Measurements from ENCODE around the gene COMMD9.
A peak's percentile ranks its signal among the peaks of the same experiment; 100 is the strongest.

COMMD9 gene

DNA sequence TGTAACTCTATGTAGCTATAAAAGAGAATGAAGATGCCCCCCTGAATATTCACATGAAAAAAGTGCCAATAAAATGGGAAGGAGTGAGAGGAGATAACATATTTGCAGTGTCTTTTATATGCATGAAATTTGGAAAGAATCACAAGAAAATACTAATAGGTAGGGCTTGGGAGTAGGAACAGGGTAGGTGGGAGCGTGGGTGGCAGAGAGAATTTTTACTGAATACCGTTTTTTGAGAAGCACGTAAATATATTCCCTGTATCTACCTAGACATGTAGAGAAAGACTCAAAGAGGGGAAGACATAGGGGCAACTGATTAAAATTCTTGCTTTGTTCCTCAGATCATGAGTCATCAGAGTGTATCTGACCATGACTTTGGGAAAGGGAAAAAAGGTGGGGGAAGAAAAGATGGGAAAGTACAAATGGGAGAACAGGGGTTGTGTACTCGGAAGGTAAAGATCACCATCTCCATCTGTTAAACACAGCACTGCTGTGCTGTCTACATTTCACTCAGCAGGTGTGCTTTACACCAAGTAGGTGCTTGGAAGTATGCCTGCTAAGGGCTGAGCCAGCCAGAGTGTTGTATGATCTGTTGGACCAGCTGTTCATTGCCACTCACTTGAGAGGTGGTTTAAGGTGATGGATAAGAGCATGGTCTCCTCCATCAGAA is 22.8 kb upstream of the COMMD9 start:
- no peak overlapping the region for H3K4me3 ChIP-seq (ENCODE audit: control insufficient read depth in 1 of 7, extremely low read depth in 1 of 7, insufficient read depth in 4 of 7, low read depth in 2 of 7, low read length in 6 of 7)
- no peak for DNase-seq
- no peak overlapping the region for H3K27ac ChIP-seq (ENCODE audit: insufficient read depth in 1 of 2, low read depth in 1 of 2, low read length in 2 of 2, poor library complexity in 1 of 2, severe bottlenecking in 2 of 2)
- H3K9me3 ChIP-seq (ENCODE audit: control extremely low read depth in 1 of 5, control insufficient read depth in 4 of 5, insufficient read depth in 2 of 5, low read depth in 1 of 5, low read length in 4 of 5): no peaks in the 10 kb centered on the region
- WGBS (ENCODE audit: insufficient coverage): no CpG with 5 or more reads among the region's 4 CpGs
- no peaks in the 10 kb centered on the region for H3K36me3 ChIP-seq (ENCODE audit: control insufficient read depth in 4 of 4, insufficient read depth in 4 of 4, low read length in 3 of 4)
- no peaks in the 10 kb centered on the region for H3K4me1 ChIP-seq (ENCODE audit: control extremely low read depth in 1 of 4, control insufficient read depth in 4 of 4, insufficient read depth in 4 of 4, low read length in 3 of 4)
- POLR2A ChIA-PET: no interaction called here
- no peaks in the 10 kb centered on the region for H3K27me3 ChIP-seq (replicated peaks in 2 of 5; ENCODE audit: control insufficient read depth in 4 of 5, insufficient read depth in 5 of 5, low read length in 4 of 5)
- CTCF ChIA-PET: interaction anchor here (1.2 to 2.0 kb wide), 2 partner anchors 167 to 181 kb away, joined by 3 to 6 read pairs; no protein-coding TSS in a partner anchor

DNA sequence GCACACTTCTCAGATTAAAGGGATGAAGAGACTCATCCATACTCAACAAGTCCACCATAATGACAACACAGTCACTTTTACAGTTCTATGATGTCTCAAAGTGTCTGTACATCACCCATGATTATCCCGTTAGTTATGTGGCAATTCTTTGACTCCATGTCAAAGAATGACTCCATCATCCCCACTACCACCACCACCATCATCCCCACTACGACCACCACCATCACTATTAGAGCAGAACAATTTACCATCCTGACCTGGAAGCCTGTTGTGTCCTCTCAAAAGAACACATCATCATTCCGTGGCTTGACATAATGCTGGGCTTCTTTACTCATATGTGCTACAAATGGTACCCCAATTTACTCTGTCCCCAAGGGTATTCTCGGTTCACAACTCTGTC is 20.6 kb upstream of the COMMD9 start:
- ChIA-PET CTCF (interaction anchor here (0.8 to 2.0 kb wide), 3 partner anchors 114 to 183 kb away, joined by 3 to 6 read pairs (median 5); no protein-coding TSS in a partner anchor), POLR2A (interaction anchor here (0.6 kb wide), 1 partner anchor 723 kb away, joined by 3 read pairs; no protein-coding TSS in a partner anchor)
- no peaks in the 10 kb centered on the region for H3K36me3 ChIP-seq (ENCODE audit: control insufficient read depth in 4 of 4, insufficient read depth in 4 of 4, low read length in 3 of 4)
- H3K9me3 ChIP-seq (ENCODE audit: control extremely low read depth in 1 of 5, control insufficient read depth in 4 of 5, insufficient read depth in 2 of 5, low read depth in 1 of 5, low read length in 4 of 5): no peaks in the 10 kb centered on the region
- no peaks in the 10 kb centered on the region for H3K4me1 ChIP-seq (ENCODE audit: control extremely low read depth in 1 of 4, control insufficient read depth in 4 of 4, insufficient read depth in 4 of 4, low read length in 3 of 4)
- no peak overlapping the region for H3K4me3 ChIP-seq (ENCODE audit: control insufficient read depth in 1 of 7, extremely low read depth in 1 of 7, insufficient read depth in 4 of 7, low read depth in 2 of 7, low read length in 6 of 7)
- DNase-seq: no peak
- no peak overlapping the region for H3K27ac ChIP-seq (ENCODE audit: insufficient read depth in 1 of 2, low read depth in 1 of 2, low read length in 2 of 2, poor library complexity in 1 of 2, severe bottlenecking in 2 of 2)
- 97% methylated on average over 4 of the region's 4 CpGs for whole genome bisulfite sequencing (ENCODE audit: insufficient coverage)
- H3K27me3 ChIP-seq (replicated peaks in 2 of 5; ENCODE audit: control insufficient read depth in 4 of 5, insufficient read depth in 5 of 5, low read length in 4 of 5): no peaks in the 10 kb centered on the region

DNA sequence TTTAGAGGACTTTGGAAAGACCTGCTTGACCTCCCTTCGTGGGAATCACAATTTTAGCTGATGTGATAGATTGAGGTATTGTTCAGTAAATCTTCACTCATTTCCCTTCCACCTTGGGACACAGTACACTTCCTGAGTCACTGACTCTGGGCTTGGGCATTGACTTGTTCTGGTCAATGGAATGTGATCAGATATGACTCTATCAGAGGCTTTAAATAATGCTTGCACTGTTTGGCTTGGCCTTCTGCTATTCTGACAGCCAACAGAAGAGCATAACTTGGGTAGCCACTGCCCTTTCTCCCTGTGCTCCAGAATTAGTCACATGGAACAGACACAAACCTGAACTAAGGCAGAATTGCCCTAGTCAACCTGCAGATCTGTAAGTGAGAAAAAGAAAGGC is 19.4 kb upstream of the COMMD9 start:
- Histone ChIP-seq H3K4me1 (ENCODE audit: control extremely low read depth in 1 of 4, control insufficient read depth in 4 of 4, insufficient read depth in 4 of 4, low read length in 3 of 4) (peaks cover 0 to 5% (median 0%) of the 10 kb centered on the region in 4 experiments), H3K27me3 (replicated peaks in 2 of 5; ENCODE audit: control insufficient read depth in 4 of 5, insufficient read depth in 5 of 5, low read length in 4 of 5) (no peaks in the 10 kb centered on the region), H3K36me3 (ENCODE audit: control insufficient read depth in 4 of 4, insufficient read depth in 4 of 4, low read length in 3 of 4) (no peaks in the 10 kb centered on the region), H3K4me3 (ENCODE audit: control insufficient read depth in 1 of 7, extremely low read depth in 1 of 7, insufficient read depth in 4 of 7, low read depth in 2 of 7, low read length in 6 of 7) (no peak overlapping the region), H3K9me3 (ENCODE audit: control extremely low read depth in 1 of 5, control insufficient read depth in 4 of 5, insufficient read depth in 2 of 5, low read depth in 1 of 5, low read length in 4 of 5) (no peaks in the 10 kb centered on the region), H3K27ac (ENCODE audit: insufficient read depth in 1 of 2, low read depth in 1 of 2, low read length in 2 of 2, poor library complexity in 1 of 2, severe bottlenecking in 2 of 2) (no peak overlapping the region)
- WGBS (ENCODE audit: insufficient coverage): no CpG with 5 or more reads among the region's 1 CpG
- CTCF ChIA-PET: interaction anchor here (0.7 to 1.7 kb wide), 4 partner anchors 15 to 184 kb away, joined by 3 to 5 read pairs (median 4); no protein-coding TSS in a partner anchor
- POLR2A ChIA-PET: no interaction called here
- DNase-seq: no peak

DNA sequence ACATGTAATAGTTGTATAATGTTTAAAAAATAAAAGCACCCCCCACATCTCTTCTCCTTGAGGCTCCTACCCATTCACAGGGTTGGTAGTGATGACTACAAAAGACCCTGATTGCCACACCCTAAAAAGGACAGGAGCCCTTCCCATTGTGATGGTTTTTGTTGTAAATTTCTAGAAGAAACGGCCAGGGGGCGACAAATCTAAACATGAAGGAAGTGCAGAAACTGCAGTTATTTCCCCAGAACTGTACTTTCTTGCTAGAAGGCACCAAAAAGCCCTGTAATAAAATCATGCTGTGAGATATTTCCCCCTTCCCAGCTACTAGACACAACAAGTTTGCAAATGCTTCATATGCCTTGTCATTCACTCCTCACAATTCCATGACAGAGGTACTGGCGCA is 17.7 kb upstream of the COMMD9 start:
- no peaks in the 10 kb centered on the region for H3K27me3 ChIP-seq (replicated peaks in 2 of 5; ENCODE audit: control insufficient read depth in 4 of 5, insufficient read depth in 5 of 5, low read length in 4 of 5)
- peak; percentile 68 to 80 (median 74) for DNase-seq
- H3K36me3 ChIP-seq (ENCODE audit: control insufficient read depth in 4 of 4, insufficient read depth in 4 of 4, low read length in 3 of 4): no peaks in the 10 kb centered on the region
- no peak overlapping the region for H3K4me3 ChIP-seq (ENCODE audit: control insufficient read depth in 1 of 7, extremely low read depth in 1 of 7, insufficient read depth in 4 of 7, low read depth in 2 of 7, low read length in 6 of 7)
- 0% methylated on average over 2 of the region's 3 CpGs for WGBS (ENCODE audit: insufficient coverage)
- ChIA-PET POLR2A (no interaction called here), CTCF (interaction anchor here (0.7 to 1.7 kb wide), 7 partner anchors 14 to 188 kb away, joined by 3 to 11 read pairs (median 3); no protein-coding TSS in a partner anchor)
- peaks cover 0 to 5% (median 0%) of the 10 kb centered on the region in 4 experiments for H3K4me1 ChIP-seq (ENCODE audit: control extremely low read depth in 1 of 4, control insufficient read depth in 4 of 4, insufficient read depth in 4 of 4, low read length in 3 of 4)
- H3K27ac ChIP-seq (ENCODE audit: insufficient read depth in 1 of 2, low read depth in 1 of 2, low read length in 2 of 2, poor library complexity in 1 of 2, severe bottlenecking in 2 of 2): no peak overlapping the region
- no peaks in the 10 kb centered on the region for H3K9me3 ChIP-seq (ENCODE audit: control extremely low read depth in 1 of 5, control insufficient read depth in 4 of 5, insufficient read depth in 2 of 5, low read depth in 1 of 5, low read length in 4 of 5)

DNA sequence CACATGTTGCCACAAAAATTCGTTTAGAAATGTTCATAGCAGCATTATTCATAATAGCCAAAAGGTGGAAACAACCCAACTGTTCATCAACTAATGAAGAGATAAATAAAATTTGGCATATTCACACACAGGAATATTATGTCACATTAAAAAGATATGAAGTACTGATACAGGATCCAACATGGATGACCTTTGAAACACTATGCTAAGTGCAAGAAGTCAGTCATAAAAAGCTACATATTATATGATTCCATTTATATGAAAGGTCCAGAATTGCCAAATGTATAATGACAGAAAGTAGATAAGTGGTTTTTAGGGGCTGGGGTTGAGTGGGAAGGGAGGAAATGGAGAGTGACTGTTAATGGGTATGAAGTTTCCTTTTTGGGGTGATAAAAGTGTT is 15.8 kb upstream of the COMMD9 start:
- no peaks in the 10 kb centered on the region for H3K27me3 ChIP-seq (replicated peaks in 2 of 5; ENCODE audit: control insufficient read depth in 4 of 5, insufficient read depth in 5 of 5, low read length in 4 of 5)

DNA sequence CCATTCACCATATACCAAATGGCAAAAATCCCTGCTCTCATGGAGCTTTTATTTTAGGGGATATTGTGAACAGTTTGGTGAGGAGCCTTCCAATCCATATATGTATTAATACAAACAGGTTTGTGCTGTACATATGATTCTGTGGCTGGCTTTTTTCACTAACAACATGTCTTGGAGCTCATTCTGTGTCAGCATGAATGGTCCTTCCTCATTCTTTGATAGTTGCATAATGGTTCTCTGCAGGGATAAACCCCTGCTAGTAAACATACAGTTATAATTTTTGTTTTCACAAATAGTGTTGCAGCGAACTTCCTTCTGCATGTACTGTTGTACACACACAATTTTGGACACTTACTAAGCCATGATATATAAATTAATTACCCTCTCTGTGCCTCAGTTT is 15.1 kb upstream of the COMMD9 start:
- Histone ChIP-seq H3K9me3 (ENCODE audit: control extremely low read depth in 1 of 5, control insufficient read depth in 4 of 5, insufficient read depth in 2 of 5, low read depth in 1 of 5, low read length in 4 of 5) (no peaks in the 10 kb centered on the region), H3K36me3 (ENCODE audit: control insufficient read depth in 4 of 4, insufficient read depth in 4 of 4, low read length in 3 of 4) (no peaks in the 10 kb centered on the region), H3K4me3 (ENCODE audit: control insufficient read depth in 1 of 7, extremely low read depth in 1 of 7, insufficient read depth in 4 of 7, low read depth in 2 of 7, low read length in 6 of 7) (no peak overlapping the region), H3K27me3 (replicated peaks in 2 of 5; ENCODE audit: control insufficient read depth in 4 of 5, insufficient read depth in 5 of 5, low read length in 4 of 5) (no peaks in the 10 kb centered on the region), H3K4me1 (ENCODE audit: control extremely low read depth in 1 of 4, control insufficient read depth in 4 of 4, insufficient read depth in 4 of 4, low read length in 3 of 4) (peaks cover 0 to 5% (median 2%) of the 10 kb centered on the region in 4 experiments), H3K27ac (ENCODE audit: insufficient read depth in 1 of 2, low read depth in 1 of 2, low read length in 2 of 2, poor library complexity in 1 of 2, severe bottlenecking in 2 of 2) (no peak overlapping the region)
- CTCF ChIA-PET: interaction anchor here (1.0 to 4.2 kb wide), 4 partner anchors 12 to 189 kb away, joined by 3 to 19 read pairs (median 6); no protein-coding TSS in a partner anchor
- peak in 2 of 3 donors; percentile 12 to 19 for DNase-seq
- POLR2A ChIA-PET: no interaction called here
- 90% methylated on average over 1 of the region's 1 CpG for WGBS (ENCODE audit: insufficient coverage)

More for the DNA sequence above, 15.8 kb upstream of the COMMD9 start:
- ChIA-PET POLR2A (no interaction called here), CTCF (interaction anchor here (1.2 kb wide), 1 partner anchor 15 kb away, joined by 3 read pairs; no protein-coding TSS in a partner anchor)
- Histone ChIP-seq H3K36me3 (ENCODE audit: control insufficient read depth in 4 of 4, insufficient read depth in 4 of 4, low read length in 3 of 4) (no peaks in the 10 kb centered on the region), H3K4me3 (ENCODE audit: control insufficient read depth in 1 of 7, extremely low read depth in 1 of 7, insufficient read depth in 4 of 7, low read depth in 2 of 7, low read length in 6 of 7) (no peak overlapping the region), H3K4me1 (ENCODE audit: control extremely low read depth in 1 of 4, control insufficient read depth in 4 of 4, insufficient read depth in 4 of 4, low read length in 3 of 4) (peaks cover 0 to 5% (median 2%) of the 10 kb centered on the region in 4 experiments), H3K27ac (ENCODE audit: insufficient read depth in 1 of 2, low read depth in 1 of 2, low read length in 2 of 2, poor library complexity in 1 of 2, severe bottlenecking in 2 of 2) (no peak overlapping the region), H3K9me3 (ENCODE audit: control extremely low read depth in 1 of 5, control insufficient read depth in 4 of 5, insufficient read depth in 2 of 5, low read depth in 1 of 5, low read length in 4 of 5) (no peaks in the 10 kb centered on the region)
- no CpG with 5 or more reads among the region's 1 CpG for WGBS (ENCODE audit: insufficient coverage)
- DNase-seq: no peak

DNA sequence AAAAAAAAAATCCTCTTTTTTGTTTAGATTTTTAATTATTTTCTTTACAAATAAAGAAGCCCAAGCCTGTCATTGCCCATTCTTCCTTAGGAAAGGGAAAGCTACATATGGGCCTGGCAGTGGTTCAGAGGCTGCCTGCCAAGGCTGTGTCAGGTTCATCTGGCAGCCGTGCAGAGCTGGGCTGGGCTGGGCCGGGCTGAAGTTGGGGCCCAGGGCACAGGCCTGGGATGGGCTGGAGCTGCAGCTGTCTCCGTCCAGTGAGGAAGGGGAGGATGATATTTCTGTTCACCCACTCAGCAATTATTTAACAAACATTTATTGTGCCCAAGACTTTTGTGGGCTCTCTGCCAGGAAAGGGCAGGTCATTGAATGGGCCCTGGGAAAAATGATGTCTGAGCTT is 11.4 kb upstream of the COMMD9 start:
- DNase-seq: no peak
- Histone ChIP-seq H3K27me3 (replicated peaks in 2 of 5; ENCODE audit: control insufficient read depth in 4 of 5, insufficient read depth in 5 of 5, low read length in 4 of 5) (no peaks in the 10 kb centered on the region), H3K4me3 (ENCODE audit: control insufficient read depth in 1 of 7, extremely low read depth in 1 of 7, insufficient read depth in 4 of 7, low read depth in 2 of 7, low read length in 6 of 7) (no peak overlapping the region), H3K9me3 (ENCODE audit: control extremely low read depth in 1 of 5, control insufficient read depth in 4 of 5, insufficient read depth in 2 of 5, low read depth in 1 of 5, low read length in 4 of 5) (no peaks in the 10 kb centered on the region), H3K4me1 (ENCODE audit: control extremely low read depth in 1 of 4, control insufficient read depth in 4 of 4, insufficient read depth in 4 of 4, low read length in 3 of 4) (peaks cover 0 to 5% (median 2%) of the 10 kb centered on the region in 4 experiments), H3K36me3 (ENCODE audit: control insufficient read depth in 4 of 4, insufficient read depth in 4 of 4, low read length in 3 of 4) (no peaks in the 10 kb centered on the region), H3K27ac (ENCODE audit: insufficient read depth in 1 of 2, low read depth in 1 of 2, low read length in 2 of 2, poor library complexity in 1 of 2, severe bottlenecking in 2 of 2) (no peak overlapping the region)
- 50% methylated on average over 1 of the region's 3 CpGs for WGBS (ENCODE audit: insufficient coverage)
- POLR2A ChIA-PET: no interaction called here
- CTCF ChIA-PET: interaction anchor here (0.9 to 4.5 kb wide), 5 partner anchors 8 to 197 kb away, joined by 3 to 25 read pairs (median 13); no protein-coding TSS in a partner anchor

Data from common myeloid progenitor, CD34-positive (primary cell).